Neuronal stem cell (in vitro differentiated cells): Measurements from ENCODE around the gene MS4A10.

Experiments
- DNase-seq: peaks from one replicate; pipeline ENCODE4 v3.0.0-alpha.2; 2013; ENCODE audit warnings: low spot score
- H2AFZ ChIP-seq: one replicate; pipeline ENCODE4 v1.6.1; 2013; ENCODE audit warnings: mild to moderate bottlenecking, low read length, inconsistent platforms
- H2AK5ac ChIP-seq: 2 replicates; pipeline ENCODE4 v1.6.1; 2013; ENCODE audit warnings: low read depth, mild to moderate bottlenecking, inconsistent platforms, low read length, moderate library complexity, mixed read lengths
- H2BK120ac ChIP-seq: 2 replicates; pipeline ENCODE4 v1.6.1; 2013; ENCODE audit warnings: low read depth, mild to moderate bottlenecking, inconsistent platforms, low read length, moderate library complexity, mixed read lengths
- H2BK12ac ChIP-seq: one replicate; pipeline ENCODE4 v1.6.1; 2013; ENCODE audit warnings: low read length, inconsistent platforms
- H2BK15ac ChIP-seq: 2 replicates; pipeline ENCODE4 v1.6.1; 2013; ENCODE audit warnings: mild to moderate bottlenecking, low read length, inconsistent platforms, mixed read lengths
- H2BK5ac ChIP-seq: one replicate; pipeline ENCODE4 v1.6.1; 2013; ENCODE audit warnings: inconsistent platforms, mild to moderate bottlenecking, low read length, moderate library complexity
- H3K14ac ChIP-seq: one replicate; pipeline ENCODE4 v1.6.1; 2013; ENCODE audit warnings: low read length, inconsistent platforms
- H3K18ac ChIP-seq: 2 replicates; pipeline ENCODE4 v1.6.1; 2013; ENCODE audit warnings: low read length, inconsistent platforms
- H3K23ac ChIP-seq: 2 replicates; pipeline ENCODE4 v1.6.1; 2013; ENCODE audit warnings: low read depth, mild to moderate bottlenecking, mixed read lengths, low read length, inconsistent platforms; ENCODE audit not compliant: poor library complexity
- H3K27ac ChIP-seq: replicated peaks from 3 replicates; pipeline ENCODE4 v1.5.1; 2013; ENCODE audit warnings: low read length, inconsistent platforms
- H3K27me3 ChIP-seq, 3 experiments: 2 replicates each; pipeline ENCODE4 v1.6.1; 2013; ENCODE audit warnings: low read length in 3 of 3, mild to moderate bottlenecking in 2 of 3, inconsistent platforms in 1 of 3, low read depth in 1 of 3, mixed read lengths in 1 of 3, moderate library complexity in 1 of 3; ENCODE audit not compliant: control insufficient read depth in 3 of 3, insufficient read depth in 3 of 3
- H3K36me3 ChIP-seq, 2 donors: replicated peaks in 1 of 2; 2 replicates each; pipeline ENCODE4 v1.6.1; 2013; ENCODE audit warnings: low read length in 2 of 2; ENCODE audit not compliant: control insufficient read depth in 2 of 2, insufficient read depth in 2 of 2
- H3K4ac ChIP-seq: 2 replicates; pipeline ENCODE4 v1.6.1; 2013; ENCODE audit warnings: inconsistent platforms, mild to moderate bottlenecking, low read length, moderate library complexity
- H3K4me1 ChIP-seq, 2 donors: 1 replicate in 1 of 2; 2 replicates in 1 of 2; pipeline ENCODE4 v1.6.1; 2013; ENCODE audit warnings: low read length in 2 of 2, low read depth in 1 of 2; ENCODE audit not compliant: control insufficient read depth in 2 of 2, insufficient read depth in 1 of 2
- H3K4me2 ChIP-seq: one replicate; pipeline ENCODE4 v1.6.1; 2013; ENCODE audit warnings: mild to moderate bottlenecking, low read length, inconsistent platforms; ENCODE audit not compliant: insufficient read depth, poor library complexity, severe bottlenecking
- H3K4me3 ChIP-seq, 2 donors: 2 replicates each; pipeline ENCODE4 v1.5.1; 2013; ENCODE audit warnings: low read length in 2 of 2, mild to moderate bottlenecking in 2 of 2, inconsistent platforms in 1 of 2, moderate library complexity in 1 of 2
- H3K79me1 ChIP-seq: one replicate; pipeline ENCODE4 v1.6.1; 2013; ENCODE audit warnings: low read depth, mild to moderate bottlenecking, inconsistent platforms, low read length, moderate library complexity
- H3K9ac ChIP-seq: one replicate; pipeline ENCODE4 v1.6.1; 2013; ENCODE audit warnings: mild to moderate bottlenecking, low read depth, low read length, inconsistent platforms; ENCODE audit not compliant: poor library complexity
- H3K9me3 ChIP-seq, 2 donors: replicated peaks in 1 of 2; 2 replicates each; pipeline versions ENCODE3 to v1.6.1; 2013; ENCODE audit warnings: low read length in 2 of 2, mild to moderate bottlenecking in 2 of 2, inconsistent platforms in 1 of 2, low read depth in 1 of 2, mixed read lengths in 1 of 2, moderate library complexity in 1 of 2; ENCODE audit not compliant: control insufficient read depth in 2 of 2, insufficient read depth in 1 of 2
- H4K8ac ChIP-seq: one replicate; pipeline ENCODE4 v1.6.1; 2013; ENCODE audit warnings: low read depth, mild to moderate bottlenecking, inconsistent platforms, low read length, moderate library complexity
- H4K91ac ChIP-seq: one replicate; pipeline ENCODE4 v1.6.1; 2013; ENCODE audit warnings: low read length, low read depth, mild to moderate bottlenecking, inconsistent platforms; ENCODE audit not compliant: poor library complexity
- WGBS, 2 donors: extraction: QIAGEN DNeasy Blood & Tissue Kit; methylation state at CpG; one replicate each; pipeline ENCODE4 v1.1.7; 2013; ENCODE audit warnings: missing lambda C conversion rate in 2 of 2, mixed read lengths in 1 of 2; ENCODE audit not compliant: insufficient read length in 2 of 2, insufficient replicate concordance in 1 of 2; ENCODE audit errors: extremely low coverage in 2 of 2; 5-methylcytosine and 5-hydroxymethylcytosine counted together

MS4A10 gene

GRCh38 chr11:60810569-60810968 lies 25.4 kb downstream of the MS4A10 start:
- Histone ChIP-seq H3K9ac (no peak overlapping the region), H2BK15ac (peak overlapping the region; percentile 83), H3K9me3 (no peaks in the 10 kb centered on the region), H3K4me2 (no peak overlapping the region), H2BK12ac (no peak overlapping the region), H3K79me1 (no peaks in the 10 kb centered on the region), H3K4me1 (no peaks in the 10 kb centered on the region), H4K8ac (peak overlapping the region; percentile 65), H3K23ac (no peak overlapping the region), H3K14ac (peak overlapping the region; percentile 75), H4K91ac (no peak overlapping the region), H3K27me3 (no peaks in the 10 kb centered on the region), H3K4ac (peak overlapping the region; percentile 37), H3K27ac (no peak overlapping the region), H2AFZ (no peak overlapping the region), H3K18ac (peak overlapping the region; percentile 85), H3K4me3 (no peak overlapping the region), H2AK5ac (peak overlapping the region; percentile 70), H3K36me3 (no peaks in the 10 kb centered on the region), H2BK5ac (no peak overlapping the region), H2BK120ac (no peak overlapping the region)
- no peak for DNase-seq
- no CpG with 5 or more reads among the region's 8 CpGs for WGBS, 2 donors

DNA sequence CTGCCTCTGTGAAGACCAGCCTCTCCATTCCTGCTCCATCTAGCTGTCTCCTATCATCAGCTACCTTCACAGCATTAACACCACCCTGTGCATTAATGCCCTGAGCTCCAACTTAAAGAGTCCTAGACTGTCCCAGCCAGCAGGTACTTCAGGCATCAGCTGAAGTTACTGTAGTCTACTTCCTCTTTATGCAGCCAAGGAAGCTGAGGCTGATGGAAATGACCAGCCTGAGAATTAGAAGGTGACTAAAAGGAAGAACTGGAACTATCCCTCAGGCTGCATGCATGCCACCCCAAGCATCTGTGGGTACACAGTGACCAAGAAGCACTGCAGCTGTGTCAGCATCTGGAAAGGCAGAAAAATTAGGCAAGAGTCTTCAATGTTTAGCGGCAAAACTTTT lies 28.2 kb downstream of the MS4A10 start:
- Histone ChIP-seq H3K4me2 (no peak overlapping the region), H3K4ac (no peak overlapping the region), H2AFZ (no peak overlapping the region), H3K27me3 (no peaks in the 10 kb centered on the region), H3K4me3 (no peak overlapping the region), H3K23ac (no peak overlapping the region), H2BK5ac (no peak overlapping the region), H2BK12ac (no peak overlapping the region), H3K18ac (no peak overlapping the region), H2BK120ac (no peak overlapping the region), H3K9me3 (peaks cover 11 to 14% of the 10 kb centered on the region in 2 donors), H3K27ac (no peak overlapping the region), H2BK15ac (no peak overlapping the region), H4K8ac (no peak overlapping the region), H3K14ac (no peak overlapping the region), H3K9ac (no peak overlapping the region), H3K79me1 (no peaks in the 10 kb centered on the region), H3K4me1 (no peaks in the 10 kb centered on the region), H4K91ac (no peak overlapping the region), H2AK5ac (no peak overlapping the region), H3K36me3 (no peaks in the 10 kb centered on the region)
- no peak for DNase-seq
- no CpG with 5 or more reads among the region's 1 CpG for WGBS, 2 donors

DNA sequence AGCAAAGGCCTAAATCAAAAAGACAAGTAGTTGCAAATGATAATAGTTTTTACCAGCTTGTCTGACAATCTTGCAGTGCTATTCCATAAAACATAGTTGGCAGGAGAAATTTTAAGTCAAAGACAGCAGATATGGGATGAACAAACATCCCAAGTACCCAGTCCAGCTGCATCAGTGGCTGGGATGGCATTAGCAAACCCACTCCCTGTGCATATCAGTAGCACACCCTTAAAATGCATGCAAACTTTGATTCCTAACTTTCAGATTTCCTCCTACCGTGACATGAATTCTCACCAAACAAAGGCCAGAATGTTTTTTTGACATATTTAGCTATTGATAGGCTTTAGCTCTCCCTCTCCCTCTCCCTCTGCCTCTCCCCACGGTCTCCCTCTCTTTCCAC lies 29.0 kb downstream of the MS4A10 start:
- Histone ChIP-seq H3K4me2 (no peak overlapping the region), H3K9me3 (peaks cover 11 to 14% of the 10 kb centered on the region in 2 donors), H4K91ac (no peak overlapping the region), H2BK5ac (no peak overlapping the region), H3K27ac (no peak overlapping the region), H3K79me1 (no peaks in the 10 kb centered on the region), H2AK5ac (no peak overlapping the region), H2AFZ (no peak overlapping the region), H3K27me3 (peaks cover 0 to under 1% (median 0%) of the 10 kb centered on the region in 3 experiments), H3K4ac (no peak overlapping the region), H3K9ac (no peak overlapping the region), H2BK12ac (no peak overlapping the region), H2BK120ac (no peak overlapping the region), H3K36me3 (no peaks in the 10 kb centered on the region), H3K4me3 (no peak overlapping the region), H2BK15ac (no peak overlapping the region), H3K18ac (no peak overlapping the region), H3K14ac (no peak overlapping the region), H3K23ac (no peak overlapping the region), H3K4me1 (no peaks in the 10 kb centered on the region), H4K8ac (no peak overlapping the region)
- no peak for DNase-seq
- WGBS, 2 donors, result no CpG with 5 or more reads among the region's 2 CpGs

- no peak overlapping the region for H4K8ac ChIP-seq
- H3K18ac ChIP-seq, result no peak overlapping the region
- no peak overlapping the region for H3K4me2 ChIP-seq
- peaks cover 11 to 14% of the 10 kb centered on the region in 2 donors for H3K9me3 ChIP-seq
- no peak overlapping the region for H3K14ac ChIP-seq
- H2BK120ac ChIP-seq, result no peak overlapping the region
- no peak overlapping the region for H2BK12ac ChIP-seq
- H3K27me3 ChIP-seq, result peaks cover 0 to 3% (median 0%) of the 10 kb centered on the region in 3 experiments
- H2AK5ac ChIP-seq, result no peak overlapping the region
- H2BK15ac ChIP-seq, result no peak overlapping the region
- no peaks in the 10 kb centered on the region for H3K4me1 ChIP-seq
- no peak for DNase-seq
- H4K91ac ChIP-seq, result no peak overlapping the region
- no peaks in the 10 kb centered on the region for H3K36me3 ChIP-seq
- H2AFZ ChIP-seq, result no peak overlapping the region
- no peak overlapping the region for H2BK5ac ChIP-seq
- no peak overlapping the region for H3K9ac ChIP-seq
- H3K4ac ChIP-seq, result no peak overlapping the region
- no peak overlapping the region for H3K4me3 ChIP-seq
- H3K23ac ChIP-seq, result no peak overlapping the region
- H3K27ac ChIP-seq, result no peak overlapping the region
- no CpG with 5 or more reads among the region's 2 CpGs for WGBS, 2 donors
- no peaks in the 10 kb centered on the region for H3K79me1 ChIP-seq
Measured at GRCh38 chr11:60816590-60817157, 31.5 kb downstream of the MS4A10 start.
